Measurements from ENCODE around the gene ARRDC4. TPM values are rescaled to one million over a fixed set of nuclear protein-coding genes. Genes with fewer than 3 reads are reported as not detected.

ARRDC4 gene
- polyA plus RNA-seq, 1 experiment, result 39.6 TPM

DNA sequence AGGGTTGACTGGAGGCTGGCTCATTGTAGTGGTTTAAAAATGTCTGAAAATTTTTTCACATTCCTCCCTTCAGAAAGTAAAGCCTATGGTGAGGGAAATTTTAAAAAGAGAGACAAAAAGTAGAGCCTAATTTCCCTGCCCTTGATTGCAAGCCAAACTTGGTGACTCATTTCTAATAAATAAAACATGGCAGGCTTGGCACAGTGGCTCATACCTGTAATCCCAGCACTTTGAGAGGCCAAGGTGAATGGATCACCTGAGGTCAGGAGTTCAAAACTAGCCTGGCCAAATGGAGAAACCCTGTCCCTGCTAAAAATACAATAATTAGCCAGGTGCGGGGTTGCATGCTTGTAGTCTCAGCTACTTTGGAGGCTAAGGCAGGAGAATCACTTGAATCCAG lies 18.9 kb upstream of the ARRDC4 start:
- ChIA-PET POLR2A (no interaction called here), CTCF (no interaction called here)
- no peak for DNase-seq (ENCODE audit: low read depth)
- Histone ChIP-seq H3K4me3 (ENCODE audit: low read depth, low read length) (no peak overlapping the region), H3K27me3 (ENCODE audit: control insufficient read depth, insufficient read depth, low read length) (no peaks in the 10 kb centered on the region), H3K36me3 (ENCODE audit: control insufficient read depth, insufficient read depth, low read length) (no peaks in the 10 kb centered on the region)
- TF ChIP-seq, protein P1, sequence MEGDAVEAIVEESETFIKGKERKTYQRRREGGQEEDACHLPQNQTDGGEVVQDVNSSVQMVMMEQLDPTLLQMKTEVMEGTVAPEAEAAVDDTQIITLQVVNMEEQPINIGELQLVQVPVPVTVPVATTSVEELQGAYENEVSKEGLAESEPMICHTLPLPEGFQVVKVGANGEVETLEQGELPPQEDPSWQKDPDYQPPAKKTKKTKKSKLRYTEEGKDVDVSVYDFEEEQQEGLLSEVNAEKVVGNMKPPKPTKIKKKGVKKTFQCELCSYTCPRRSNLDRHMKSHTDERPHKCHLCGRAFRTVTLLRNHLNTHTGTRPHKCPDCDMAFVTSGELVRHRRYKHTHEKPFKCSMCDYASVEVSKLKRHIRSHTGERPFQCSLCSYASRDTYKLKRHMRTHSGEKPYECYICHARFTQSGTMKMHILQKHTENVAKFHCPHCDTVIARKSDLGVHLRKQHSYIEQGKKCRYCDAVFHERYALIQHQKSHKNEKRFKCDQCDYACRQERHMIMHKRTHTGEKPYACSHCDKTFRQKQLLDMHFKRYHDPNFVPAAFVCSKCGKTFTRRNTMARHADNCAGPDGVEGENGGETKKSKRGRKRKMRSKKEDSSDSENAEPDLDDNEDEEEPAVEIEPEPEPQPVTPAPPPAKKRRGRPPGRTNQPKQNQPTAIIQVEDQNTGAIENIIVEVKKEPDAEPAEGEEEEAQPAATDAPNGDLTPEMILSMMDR (IDR thresholded peaks at IDR 0.05; ENCODE audit: insufficient read depth, low read depth, low read length), result no peak

DNA sequence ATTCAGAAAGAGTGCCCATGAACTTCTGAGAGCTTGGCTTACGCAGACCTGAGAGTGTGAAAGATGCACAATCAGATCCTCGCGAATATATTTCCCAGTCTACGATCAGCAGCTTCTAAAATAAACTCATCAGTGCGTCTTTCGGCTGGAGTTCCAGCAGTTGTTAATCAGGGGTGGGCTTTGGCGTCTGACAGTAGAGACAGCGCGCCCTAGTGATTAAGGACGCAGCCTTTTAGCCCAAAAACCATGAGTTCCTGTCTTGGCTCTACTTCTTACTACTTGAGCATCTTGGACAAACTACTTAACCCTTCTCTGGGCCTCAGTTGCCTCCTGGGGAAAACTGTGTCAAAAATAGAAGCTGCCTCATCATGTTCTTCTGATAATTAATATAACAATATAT lies 15.8 kb upstream of the ARRDC4 start:
- Histone ChIP-seq H3K4me3 (ENCODE audit: low read depth, low read length) (no peak overlapping the region), H3K36me3 (ENCODE audit: control insufficient read depth, insufficient read depth, low read length) (no peaks in the 10 kb centered on the region), H3K27me3 (ENCODE audit: control insufficient read depth, insufficient read depth, low read length) (no peaks in the 10 kb centered on the region)
- CTCF ChIA-PET, result no interaction called here
- POLR2A ChIA-PET, result no interaction called here
- no peak for DNase-seq (ENCODE audit: low read depth)
- TF ChIP-seq, protein P1 (IDR thresholded peaks at IDR 0.05; ENCODE audit: insufficient read depth, low read depth, low read length), result no peak

DNA sequence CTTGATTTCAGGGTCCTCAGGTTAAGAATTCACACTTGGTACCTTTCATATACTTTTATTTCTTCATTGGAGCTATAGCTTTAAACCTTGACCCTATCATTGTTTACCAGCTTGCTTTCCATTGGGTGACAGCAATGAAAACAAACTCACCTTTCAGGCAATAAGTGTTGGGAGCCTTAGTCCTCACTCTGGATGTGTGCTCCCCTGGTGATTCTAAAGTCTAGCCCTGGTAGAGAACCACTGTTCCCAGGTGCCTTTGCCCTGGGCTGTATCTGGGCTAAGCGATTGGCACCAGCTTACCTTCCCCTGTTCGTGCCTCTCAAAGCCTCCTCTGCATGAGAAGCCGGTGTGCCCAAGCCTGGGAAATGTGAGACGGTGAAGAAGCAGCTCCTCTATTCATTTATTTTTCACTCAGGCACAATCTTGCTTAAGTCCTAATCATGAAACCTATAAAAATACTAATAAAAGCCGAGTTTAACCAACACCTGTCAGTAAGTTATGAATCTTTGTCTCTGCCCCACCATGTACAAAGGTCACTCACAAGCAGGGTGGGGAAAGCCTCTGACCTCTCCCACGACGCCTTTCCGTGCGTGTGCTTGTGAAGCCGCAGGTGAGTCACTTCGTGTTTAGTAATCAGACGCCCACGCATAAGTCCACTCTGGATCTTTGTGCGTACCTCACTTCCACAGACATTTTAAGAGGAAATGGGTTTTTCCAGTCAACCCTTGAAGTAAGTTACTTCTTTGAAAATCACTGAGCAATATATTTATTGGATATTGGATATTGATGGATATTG lies 12.8 kb upstream of the ARRDC4 start:
- Histone ChIP-seq H3K27me3 (ENCODE audit: control insufficient read depth, insufficient read depth, low read length) (no peaks in the 10 kb centered on the region), H3K36me3 (ENCODE audit: control insufficient read depth, insufficient read depth, low read length) (no peaks in the 10 kb centered on the region), H3K4me3 (ENCODE audit: low read depth, low read length) (no peak overlapping the region)
- CTCF ChIA-PET, result no interaction called here
- TF ChIP-seq, protein P1 (IDR thresholded peaks at IDR 0.05; ENCODE audit: insufficient read depth, low read depth, low read length), result no peak
- POLR2A ChIA-PET, result no interaction called here
- DNase-seq (ENCODE audit: low read depth), result no peak

DNA sequence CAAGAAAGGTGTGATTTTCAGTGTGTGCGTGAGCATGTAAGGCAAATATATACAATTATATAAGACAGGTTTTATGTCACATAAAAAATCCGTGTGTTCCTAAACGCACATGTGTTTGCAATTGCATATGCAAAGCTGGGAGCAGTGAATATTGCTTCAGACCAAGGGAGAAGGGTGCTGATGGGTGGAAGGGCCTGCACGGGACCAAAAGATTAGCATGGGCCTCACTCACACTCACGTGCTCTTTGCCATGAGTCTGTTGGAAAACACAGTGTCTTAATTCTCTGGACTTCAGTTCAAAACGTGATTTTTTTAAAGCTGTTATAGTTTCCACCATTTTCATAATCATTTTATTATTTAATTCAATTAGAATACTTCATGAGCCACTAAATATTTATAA lies 7.2 kb upstream of the ARRDC4 start:
- H3K4me3 ChIP-seq (ENCODE audit: low read depth, low read length), result no peak overlapping the region
- no peaks in the 10 kb centered on the region for H3K36me3 ChIP-seq (ENCODE audit: control insufficient read depth, insufficient read depth, low read length)
- no peak for DNase-seq (ENCODE audit: low read depth)
- TF ChIP-seq, protein P1 (IDR thresholded peaks at IDR 0.05; ENCODE audit: insufficient read depth, low read depth, low read length), result no peak
- H3K27me3 ChIP-seq (ENCODE audit: control insufficient read depth, insufficient read depth, low read length), result no peaks in the 10 kb centered on the region
- CTCF ChIA-PET, result interaction anchor here (1.2 kb wide), 1 partner anchor 42 kb away, joined by 3 read pairs; no protein-coding TSS in a partner anchor
- POLR2A ChIA-PET, result no interaction called here

DNA sequence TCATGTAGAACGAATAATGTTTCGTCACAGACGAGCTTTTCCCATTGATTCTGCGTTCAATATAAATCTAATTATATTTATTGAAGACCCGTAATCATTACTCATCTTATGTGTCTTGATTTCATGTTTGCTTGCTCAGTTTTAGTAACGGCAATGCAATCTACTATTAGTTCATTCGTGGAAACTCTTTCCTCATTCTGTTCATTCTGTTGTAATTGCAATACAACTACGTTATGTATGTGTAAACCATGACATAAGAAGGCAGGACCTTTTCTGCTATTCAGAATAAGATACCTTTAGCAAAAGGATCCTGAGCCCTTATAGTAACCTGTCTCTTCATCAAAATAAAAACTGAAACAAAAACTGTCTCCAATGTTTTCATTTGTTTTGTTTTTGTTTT lies 6.8 kb upstream of the ARRDC4 start:
- TF ChIP-seq, protein P1 (IDR thresholded peaks at IDR 0.05; ENCODE audit: insufficient read depth, low read depth, low read length), result no peak
- H3K4me3 ChIP-seq (ENCODE audit: low read depth, low read length), result no peak overlapping the region
- H3K36me3 ChIP-seq (ENCODE audit: control insufficient read depth, insufficient read depth, low read length), result no peaks in the 10 kb centered on the region
- POLR2A ChIA-PET, result no interaction called here
- DNase-seq (ENCODE audit: low read depth), result no peak
- CTCF ChIA-PET, result interaction anchor here (1.2 kb wide), 1 partner anchor 43 kb away, joined by 3 read pairs; no protein-coding TSS in a partner anchor
- no peaks in the 10 kb centered on the region for H3K27me3 ChIP-seq (ENCODE audit: control insufficient read depth, insufficient read depth, low read length)
